ENCODE results near the gene TBC1D14. TPM values are rescaled to one million over a fixed set of nuclear protein-coding genes. Genes with fewer than 3 reads are reported as not detected.
"Not testable (repeated sequence)": the region's sequence is repeated elsewhere in the genome, so short reads cannot be mapped to it uniquely, and the experiment has no call there.

Gene TBC1D14
- total RNA-seq, 1 donor from 2014 or later: 34.9 TPM

DNA sequence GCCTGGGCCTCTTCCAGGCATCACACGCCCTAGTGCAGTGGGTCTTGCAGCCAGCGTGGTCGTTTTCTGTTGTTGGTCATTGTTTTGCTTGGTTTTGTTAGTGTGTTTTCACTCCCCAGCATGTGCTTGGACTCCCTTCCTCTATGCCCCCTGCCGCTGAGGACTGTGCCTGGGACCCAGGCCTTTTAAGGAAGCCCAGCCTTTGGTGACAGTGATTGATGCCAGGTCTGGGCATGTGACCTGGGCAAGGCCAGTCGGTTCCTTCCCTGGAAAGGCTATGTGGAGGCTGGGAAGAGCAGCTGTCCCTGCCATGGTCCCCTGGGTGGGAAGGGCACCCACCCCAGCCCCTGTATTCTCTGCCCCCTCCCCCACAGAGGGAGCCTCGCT lies 167.1 kb downstream of the TBC1D14 start:
- no peaks in the 10 kb centered on the region for H3K4me1 Mint-ChIP-seq (ENCODE audit: low read depth)
- no peaks in the 10 kb centered on the region for H3K36me3 Mint-ChIP-seq (ENCODE audit: low read depth)
- H3K4me3 Mint-ChIP-seq (ENCODE audit: low read depth): no peak overlapping the region
- intact Hi-C loops (cut with micrococcal nuclease): no loop called here
- no peak for DNase-seq (ENCODE audit: low spot score)
- no peaks in the 10 kb centered on the region for H3K9me3 Mint-ChIP-seq
- peaks cover 20% of the 10 kb centered on the region for H3K27me3 Mint-ChIP-seq (ENCODE audit: low read depth)
- H3K27ac Mint-ChIP-seq: no peak overlapping the region

DNA sequence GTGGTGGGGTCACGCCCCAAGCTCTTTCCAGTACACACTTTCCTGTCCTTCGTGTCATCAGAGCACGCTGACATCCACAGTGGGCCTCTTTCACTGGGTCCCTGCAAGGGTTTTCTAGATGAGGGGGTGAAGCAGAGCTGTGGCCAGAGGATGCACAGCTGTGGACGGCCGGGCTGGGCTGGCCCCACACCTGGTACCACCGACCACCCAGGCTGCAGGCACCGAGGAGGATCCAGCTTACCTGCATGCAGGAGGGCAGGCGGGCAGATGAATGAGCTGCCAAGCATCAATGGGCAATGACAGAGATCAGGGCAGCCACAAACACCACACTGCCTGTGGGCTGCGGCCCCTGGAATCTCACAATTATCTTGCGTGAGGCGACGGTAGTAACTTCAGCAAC lies 167.7 kb downstream of the TBC1D14 start:
- H3K27ac Mint-ChIP-seq: no peak overlapping the region
- H3K4me1 Mint-ChIP-seq (ENCODE audit: low read depth): no peaks in the 10 kb centered on the region
- intact Hi-C loops (cut with micrococcal nuclease): no loop called here
- no peak overlapping the region for H3K4me3 Mint-ChIP-seq (ENCODE audit: low read depth)
- H3K27me3 Mint-ChIP-seq (ENCODE audit: low read depth): peaks cover 17% of the 10 kb centered on the region
- no peak for DNase-seq (ENCODE audit: low spot score)
- H3K9me3 Mint-ChIP-seq: no peaks in the 10 kb centered on the region
- H3K36me3 Mint-ChIP-seq (ENCODE audit: low read depth): no peaks in the 10 kb centered on the region

- Mint-ChIP-seq H3K4me1 (ENCODE audit: low read depth) (no peaks in the 10 kb centered on the region), H3K27ac (no peak overlapping the region), H3K4me3 (ENCODE audit: low read depth) (no peak overlapping the region), H3K27me3 (ENCODE audit: low read depth) (peaks cover 19% of the 10 kb centered on the region), H3K9me3 (no peaks in the 10 kb centered on the region), H3K36me3 (ENCODE audit: low read depth) (no peaks in the 10 kb centered on the region)
- no peak for DNase-seq (ENCODE audit: low spot score)
- intact Hi-C loops (cut with micrococcal nuclease): no loop called here
Measured at GRCh38 chr4:7078025-7078424, 168.4 kb downstream of the TBC1D14 start.

DNA sequence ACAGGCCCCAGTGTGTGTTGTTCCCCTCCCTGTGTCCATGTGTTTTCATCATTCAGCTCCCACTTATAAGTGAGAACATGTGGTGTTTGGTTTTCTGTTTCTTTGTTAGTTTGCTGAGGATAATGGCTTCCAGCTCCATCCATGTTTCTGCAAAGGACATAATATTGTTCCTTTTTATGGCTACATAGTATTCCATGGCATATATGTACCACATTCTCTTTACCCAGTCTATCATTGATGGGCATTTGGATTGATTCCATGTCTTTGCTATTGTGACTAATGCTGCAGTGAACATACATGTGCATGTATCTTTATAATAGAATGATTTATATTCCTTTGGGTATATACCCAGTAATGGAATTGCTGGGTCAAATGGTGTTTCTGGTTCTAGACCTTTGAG lies 169.9 kb downstream of the TBC1D14 start:
- H3K36me3 Mint-ChIP-seq (ENCODE audit: low read depth); intact Hi-C loops (cut with micrococcal nuclease); DNase-seq (ENCODE audit: low spot score); H3K4me1 Mint-ChIP-seq (ENCODE audit: low read depth); H3K4me3 Mint-ChIP-seq (ENCODE audit: low read depth); H3K27ac Mint-ChIP-seq; H3K9me3 Mint-ChIP-seq: not testable (repeated sequence)
- peaks cover 27% of the 10 kb centered on the region for H3K27me3 Mint-ChIP-seq (ENCODE audit: low read depth)

DNA sequence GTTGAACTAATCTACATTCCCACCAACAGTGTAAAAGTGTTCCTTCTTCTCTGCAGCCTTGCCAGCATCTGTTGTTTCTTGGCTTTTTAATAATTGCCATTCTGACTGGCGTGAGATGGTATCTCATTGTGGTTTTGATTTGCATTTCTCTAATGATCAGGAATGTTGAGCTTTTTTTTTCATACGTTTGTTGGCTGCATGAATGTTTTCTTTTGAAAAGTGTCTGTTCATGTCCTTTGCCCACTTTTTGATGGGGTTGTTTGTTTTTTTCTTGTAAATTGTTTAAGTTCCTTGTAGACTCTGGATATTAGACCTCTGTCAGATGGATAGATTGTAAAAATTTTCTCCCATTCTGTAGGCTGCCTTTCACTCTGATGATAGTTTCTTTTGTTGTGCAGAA lies 170.3 kb downstream of the TBC1D14 start:
- H3K4me1 Mint-ChIP-seq (ENCODE audit: low read depth); H3K27ac Mint-ChIP-seq; H3K36me3 Mint-ChIP-seq (ENCODE audit: low read depth); intact Hi-C loops (cut with micrococcal nuclease); H3K4me3 Mint-ChIP-seq (ENCODE audit: low read depth); H3K9me3 Mint-ChIP-seq; DNase-seq (ENCODE audit: low spot score): not testable (repeated sequence)
- H3K27me3 Mint-ChIP-seq (ENCODE audit: low read depth): peaks cover 29% of the 10 kb centered on the region

Other genes starting within 250 kb of the TBC1D14 start
- gene S100P, start 215.9 kb upstream of the TBC1D14 start, total RNA-seq: 3.4 and 5.8 TPM in 2 replicates
- gene MRFAP1L1, start 200.0 kb upstream of the TBC1D14 start, total RNA-seq: 46.6 and 49.6 TPM in 2 replicates
- gene BLOC1S4, start 193.7 kb upstream of the TBC1D14 start, total RNA-seq: 18.2 and 20.8 TPM in 2 replicates
- 13.6 and 15.9 TPM in 2 replicates for gene KIAA0232, start 127.1 kb upstream of the TBC1D14 start, total RNA-seq
- gene TADA2B, start 133.5 kb downstream of the TBC1D14 start, total RNA-seq: 12.9 and 13.3 TPM in 2 replicates
- 84.4 and 84.6 TPM in 2 replicates for gene GRPEL1, start 158.2 kb downstream of the TBC1D14 start, total RNA-seq